SHP77 (cell line): ENCODE data around the gene ARL8A.
"Not testable (repeated sequence)": the region's sequence is repeated elsewhere in the genome, so short reads cannot be mapped to it uniquely, and the experiment has no call there.

Experiments
- DNase-seq, 2 experiments: peaks; one replicate each; lab custom pipeline; 2025; lab: John Stamatoyannopoulos, UW

Gene ARL8A

DNA sequence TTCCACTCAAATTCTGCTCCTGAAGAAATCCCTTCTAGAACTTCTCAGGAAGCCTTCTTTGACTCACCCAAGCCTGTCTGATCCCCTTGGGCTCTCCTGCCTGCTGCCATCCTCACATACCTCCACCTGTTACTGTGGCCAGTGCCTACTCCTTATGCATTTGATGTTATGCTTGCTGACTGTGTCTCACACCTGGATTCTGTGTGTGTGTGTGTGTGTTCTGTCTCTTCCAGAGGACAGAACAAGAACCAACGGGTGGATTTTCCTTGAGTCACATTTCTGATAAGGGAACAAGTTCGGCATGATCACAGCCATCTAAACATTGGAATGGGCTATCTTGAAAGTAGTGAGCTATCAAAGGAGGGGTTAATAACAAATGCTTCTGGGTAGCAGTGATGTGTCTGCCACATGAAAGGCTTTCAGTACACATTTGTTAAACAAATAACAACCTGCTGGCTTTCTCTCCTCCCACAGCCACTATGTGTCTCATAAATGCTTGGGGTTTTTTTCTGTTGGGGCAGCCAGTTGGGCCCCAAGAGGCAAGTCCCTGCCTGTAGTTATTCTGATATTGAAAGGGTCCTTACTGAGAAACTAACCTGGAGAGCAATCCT lies 30.7 kb downstream of the ARL8A start:
- DNase-seq, result no peak

DNA sequence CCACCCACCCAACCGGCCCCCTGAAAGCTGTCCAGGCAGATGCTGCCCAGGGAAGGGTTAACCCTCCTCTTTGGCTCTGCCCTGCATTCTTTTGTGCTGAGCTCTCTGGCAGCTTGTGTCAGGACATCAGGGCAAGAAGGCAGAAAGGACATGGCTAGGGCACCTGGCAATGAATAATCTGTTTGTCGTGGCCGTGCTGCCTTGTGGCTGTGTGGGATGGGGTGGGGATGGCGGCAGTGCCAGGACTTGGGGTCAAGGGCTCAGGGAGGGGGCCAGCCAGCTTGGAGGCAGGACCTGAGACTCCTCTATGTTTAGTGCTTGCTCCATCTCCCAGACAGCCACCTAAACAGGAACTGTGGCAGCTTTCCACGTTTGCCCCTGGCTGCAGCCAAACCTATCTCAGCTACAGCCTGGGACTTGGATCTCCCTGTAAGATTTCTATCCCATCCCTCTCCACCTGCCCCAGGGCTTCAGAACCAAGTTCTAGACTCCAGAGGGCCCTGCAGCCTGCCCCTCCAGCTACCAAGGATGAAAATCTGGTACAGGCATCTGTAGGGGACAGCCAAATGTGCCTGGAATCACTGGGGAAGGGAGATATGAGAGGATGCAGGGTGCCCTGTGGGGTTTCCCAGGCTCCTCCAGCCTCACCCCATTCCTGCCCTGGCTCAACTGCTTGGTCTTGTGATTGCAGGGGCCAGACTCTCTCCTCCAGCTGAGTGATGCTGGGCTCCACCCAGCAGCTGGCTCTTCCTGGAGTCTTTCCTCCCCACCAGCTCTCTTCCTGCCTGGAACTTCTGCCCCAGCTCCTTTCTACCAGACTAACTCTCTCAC lies 31.5 kb downstream of the ARL8A start:
- DNase-seq, result no peak

DNA sequence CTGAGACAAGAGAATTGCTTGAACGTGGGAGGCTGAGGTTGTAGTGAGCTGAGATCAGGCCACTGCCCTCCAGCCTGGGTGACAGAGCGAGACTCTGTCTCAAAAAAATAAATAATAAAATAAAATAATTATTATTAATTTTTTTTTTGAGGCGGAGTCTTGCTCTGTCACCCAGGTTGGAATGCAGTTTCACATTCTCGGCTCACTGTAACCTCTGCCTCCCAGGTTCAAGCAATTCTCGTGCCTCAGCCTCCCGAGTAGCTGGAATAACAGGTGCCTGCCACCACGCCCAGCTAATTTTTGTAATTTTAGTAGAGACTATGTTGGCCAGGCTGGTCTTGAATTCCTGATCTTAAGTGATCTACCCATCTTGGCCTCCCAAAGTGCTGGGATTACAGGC lies 32.9 kb downstream of the ARL8A start:
- not testable (repeated sequence) for DNase-seq

DNA sequence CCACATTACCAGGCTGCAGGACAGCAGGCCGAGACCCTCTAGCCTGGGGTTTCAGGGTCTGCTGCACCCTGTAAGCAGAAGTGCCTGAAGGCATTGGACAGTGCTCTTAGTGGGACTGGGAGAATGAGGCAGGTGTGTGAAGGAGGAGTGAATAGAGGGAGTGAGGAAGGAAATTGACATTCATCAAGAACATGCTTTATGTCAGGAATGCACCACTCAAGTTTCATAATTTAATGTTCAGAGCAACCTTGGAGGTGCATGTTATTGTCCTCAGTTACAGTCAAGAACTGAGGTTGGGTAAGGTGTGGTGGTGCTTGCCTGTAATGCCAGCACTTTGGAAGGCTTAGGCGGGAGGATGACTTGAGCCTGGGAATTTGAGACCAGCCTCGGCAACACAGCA lies 33.6 kb downstream of the ARL8A start:
- no peak for DNase-seq

DNA sequence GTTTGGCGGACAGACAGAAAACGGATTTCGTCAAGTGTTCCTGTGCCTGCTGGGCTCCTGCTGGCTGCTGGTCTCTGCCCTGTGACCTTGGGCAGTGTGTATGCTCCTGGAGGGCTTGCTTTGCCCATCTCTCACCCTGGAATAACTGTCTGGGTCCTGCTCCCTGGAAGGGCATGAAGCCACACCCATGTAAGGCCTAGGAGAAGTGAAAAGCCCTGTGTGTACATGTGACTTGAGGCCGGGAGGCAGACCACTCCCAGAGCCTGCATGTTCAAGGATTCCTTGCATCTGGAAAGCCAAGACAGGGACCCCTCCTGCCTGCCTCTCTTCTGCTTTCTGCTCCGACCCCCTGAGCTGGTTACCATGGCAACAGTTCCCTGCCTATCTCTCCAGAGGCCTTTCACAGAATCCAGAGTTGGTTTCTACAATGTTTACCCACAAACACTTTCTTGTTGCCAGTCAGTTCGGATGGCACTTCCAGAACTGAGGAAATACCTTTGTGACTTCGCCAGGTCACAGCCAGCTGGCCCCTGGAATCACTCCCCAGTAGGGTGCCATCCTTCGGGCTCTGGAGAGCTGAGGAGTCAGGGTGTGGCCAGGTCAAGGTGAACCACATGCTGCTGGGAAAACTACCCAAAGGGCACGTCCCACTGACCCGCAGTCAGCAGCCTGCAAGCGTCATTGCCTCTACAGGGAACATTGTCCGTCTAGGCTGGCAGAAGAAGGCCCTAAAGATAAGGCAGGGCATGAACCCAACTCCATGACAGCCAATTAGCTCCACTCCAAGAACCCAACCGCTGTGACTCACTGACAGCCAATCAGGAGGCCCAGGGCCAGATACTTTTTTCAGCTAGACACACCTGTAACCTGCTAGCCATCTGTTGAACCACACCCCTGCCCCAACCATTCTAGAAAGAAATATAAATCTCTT lies 36.5 kb downstream of the ARL8A start:
- no peak for DNase-seq

DNA sequence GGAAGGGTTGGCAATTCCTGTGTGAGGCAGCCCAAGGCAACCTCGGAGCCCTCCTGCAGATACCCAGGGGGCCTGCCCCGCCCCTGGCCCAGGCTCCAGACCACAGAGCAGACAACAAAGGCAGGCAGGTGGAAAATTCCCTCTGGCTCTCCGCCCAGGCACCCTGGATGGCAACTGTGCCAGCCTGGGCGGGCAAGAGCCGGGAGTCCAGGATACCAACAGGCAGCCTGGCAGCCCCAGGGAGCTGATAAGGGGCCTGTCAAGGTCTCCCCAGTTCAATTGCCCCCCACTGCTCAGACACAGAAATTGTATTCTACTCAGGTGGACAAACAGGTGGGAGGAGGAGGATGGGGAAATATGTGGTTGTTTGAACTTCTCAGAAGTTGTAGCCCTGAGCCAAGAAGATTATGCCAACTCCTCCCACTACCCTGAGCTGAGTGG lies 37.2 kb downstream of the ARL8A start:
- DNase-seq, result peak; percentile 42 to 81

DNA sequence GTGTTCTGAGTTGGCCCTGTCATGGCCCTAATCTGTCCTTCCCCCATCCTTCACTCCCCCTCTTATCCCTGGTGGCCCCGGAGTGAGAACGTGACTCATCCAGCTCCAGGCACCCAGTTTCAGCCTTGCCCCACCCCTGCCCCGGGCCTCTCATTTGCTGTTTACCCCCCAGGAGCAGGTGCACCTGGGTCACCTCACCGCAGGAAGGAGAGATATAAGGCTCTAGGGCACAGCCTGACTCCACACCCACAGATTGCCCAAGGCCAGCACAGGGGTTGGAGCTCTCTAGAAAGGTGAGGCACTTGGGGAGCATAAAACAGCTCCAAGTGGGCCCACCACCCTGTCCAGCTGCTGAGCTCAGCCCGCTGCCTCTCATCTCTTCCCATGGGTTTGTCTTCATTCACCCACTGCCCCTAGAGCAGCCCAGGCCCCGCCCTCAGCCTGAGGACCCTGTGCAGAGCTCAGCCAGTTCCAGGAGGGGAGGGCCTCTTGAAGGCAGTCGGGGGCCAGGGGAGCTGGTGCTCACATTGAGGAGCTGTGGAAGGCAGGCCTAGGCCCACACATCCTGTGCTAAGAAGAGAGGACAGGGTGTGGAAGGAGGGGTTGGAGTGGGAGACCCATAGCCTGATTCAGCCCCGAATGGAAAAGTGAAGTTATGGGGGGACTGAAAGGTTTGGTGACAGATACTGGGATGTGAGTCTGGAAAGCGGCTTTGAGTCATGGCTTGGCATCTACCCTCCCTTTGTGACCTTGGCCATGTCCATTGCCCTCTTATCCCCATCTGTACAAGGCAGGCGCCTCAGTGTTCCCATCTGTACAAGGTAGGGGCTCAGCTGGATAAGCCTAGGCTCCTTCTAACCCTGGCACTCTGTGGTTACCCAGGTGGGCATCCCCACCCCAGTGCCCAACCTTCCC lies 37.9 kb downstream of the ARL8A start:
- DNase-seq, result no peak

DNA sequence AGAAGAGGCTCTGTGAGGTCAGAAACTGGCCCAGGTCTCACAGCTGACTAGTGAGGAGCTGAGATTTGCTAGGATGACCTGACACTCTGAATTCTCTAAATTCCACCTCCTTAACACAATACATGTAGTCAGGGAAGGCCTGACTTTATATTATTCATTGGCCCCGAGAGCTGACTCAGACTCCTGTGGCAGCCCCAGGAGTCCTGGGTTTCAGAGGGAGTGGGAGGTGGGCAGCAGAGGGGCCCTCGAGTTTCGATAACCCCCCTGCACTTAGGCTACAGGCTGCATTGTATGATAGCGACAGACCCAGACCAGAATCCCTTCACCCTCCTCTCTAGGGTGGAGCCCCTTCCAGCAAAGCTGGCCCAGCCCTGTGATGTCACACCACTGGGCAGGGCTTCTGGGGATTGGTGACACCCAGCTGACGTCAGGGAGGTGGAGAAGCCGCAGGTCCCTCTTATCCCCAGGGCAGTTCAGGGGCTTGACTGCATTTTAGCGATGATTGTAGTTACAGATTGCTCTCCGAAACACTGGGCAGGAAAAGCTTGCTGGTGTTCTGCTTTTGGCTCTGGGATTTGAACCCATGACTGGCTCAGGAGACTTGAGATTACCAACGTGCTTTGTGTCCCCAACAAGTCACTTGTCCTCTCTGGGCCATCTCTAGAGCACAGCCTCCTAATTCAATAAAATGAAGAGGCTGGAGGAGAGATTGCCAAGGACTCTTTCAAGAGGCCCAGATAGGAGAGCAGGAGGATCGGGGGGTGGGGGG lies 38.8 kb downstream of the ARL8A start:
- peak; percentile 53 to 78 for DNase-seq

DNA sequence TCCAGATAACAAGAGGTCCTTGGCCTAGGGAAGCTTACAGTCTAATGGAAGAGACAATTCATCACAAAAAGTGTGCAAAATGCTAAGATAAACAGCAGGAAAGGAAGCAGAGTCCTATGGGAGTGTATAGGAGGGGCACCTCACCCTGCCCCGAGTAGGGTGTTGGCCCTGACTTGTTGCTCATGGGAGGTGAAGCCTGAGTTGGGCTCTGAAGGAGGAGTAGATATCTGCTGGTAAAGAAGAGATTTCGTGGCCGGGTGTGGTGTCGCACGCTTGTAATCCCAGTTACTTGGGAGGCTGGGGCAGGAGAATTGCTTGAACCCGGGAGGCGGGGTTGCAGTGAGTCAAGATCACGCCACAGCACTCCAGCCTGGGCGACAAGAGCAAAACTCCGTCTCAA lies 40.5 kb downstream of the ARL8A start:
- DNase-seq, result no peak

DNA sequence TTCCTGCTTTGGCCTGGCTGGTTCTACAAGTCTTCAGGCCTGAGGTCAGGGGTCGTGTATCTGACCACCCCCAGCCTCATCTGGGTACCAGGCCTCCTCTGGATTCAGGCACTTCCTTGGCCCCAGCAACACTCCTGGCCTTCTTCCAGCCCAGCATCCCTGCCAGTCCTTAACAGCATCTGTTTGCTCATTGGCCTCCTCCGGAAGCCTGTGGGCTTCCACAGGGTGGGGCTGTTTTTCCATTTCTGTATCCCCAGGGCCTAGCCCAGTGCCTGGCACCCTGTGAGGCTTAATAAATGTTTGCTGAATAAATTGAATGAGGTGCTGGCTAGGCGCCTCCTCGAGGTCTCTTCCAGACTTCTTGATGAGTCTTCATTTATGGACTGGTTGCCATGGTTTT lies 43.4 kb downstream of the ARL8A start:
- DNase-seq, result no peak

DNA sequence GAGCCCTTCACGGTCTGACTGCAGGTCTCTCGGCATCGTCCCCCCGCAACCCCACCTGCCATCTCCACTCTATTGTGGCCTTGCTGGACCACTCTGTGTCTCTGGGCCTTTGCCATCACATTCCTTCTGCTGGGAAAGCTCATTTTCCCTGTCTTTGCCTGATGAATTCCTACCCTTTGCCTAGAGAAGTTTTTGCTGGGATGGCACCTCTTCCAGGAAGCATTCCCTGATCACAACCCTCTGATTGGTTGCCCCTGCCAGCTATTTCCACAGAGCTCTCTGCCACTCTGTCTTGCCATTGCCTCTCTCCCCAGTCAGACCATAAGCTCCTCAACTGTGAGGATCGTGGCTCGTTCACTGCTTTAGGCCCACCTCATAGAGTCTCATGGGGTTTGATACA lies 50.7 kb downstream of the ARL8A start:
- DNase-seq, result no peak

DNA sequence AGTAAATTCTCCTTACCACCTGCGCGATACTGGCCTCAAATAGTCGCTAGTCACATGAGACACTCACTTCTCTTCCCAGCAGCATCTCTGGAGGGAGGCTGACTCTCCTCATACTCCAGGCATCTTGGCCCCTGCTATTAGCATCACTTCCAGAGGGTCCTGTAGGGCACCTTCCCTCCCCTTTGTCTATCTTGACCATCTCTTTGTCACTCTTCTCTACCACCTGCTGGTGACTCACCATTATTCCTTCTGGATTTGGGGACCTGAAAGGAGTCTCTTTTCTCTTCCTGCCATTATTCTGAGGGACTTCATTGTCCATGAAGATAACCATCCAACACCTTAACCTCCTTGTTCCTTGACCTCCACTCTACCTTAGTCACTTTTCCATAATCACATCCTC lies 53.5 kb downstream of the ARL8A start:
- DNase-seq, result no peak

DNA sequence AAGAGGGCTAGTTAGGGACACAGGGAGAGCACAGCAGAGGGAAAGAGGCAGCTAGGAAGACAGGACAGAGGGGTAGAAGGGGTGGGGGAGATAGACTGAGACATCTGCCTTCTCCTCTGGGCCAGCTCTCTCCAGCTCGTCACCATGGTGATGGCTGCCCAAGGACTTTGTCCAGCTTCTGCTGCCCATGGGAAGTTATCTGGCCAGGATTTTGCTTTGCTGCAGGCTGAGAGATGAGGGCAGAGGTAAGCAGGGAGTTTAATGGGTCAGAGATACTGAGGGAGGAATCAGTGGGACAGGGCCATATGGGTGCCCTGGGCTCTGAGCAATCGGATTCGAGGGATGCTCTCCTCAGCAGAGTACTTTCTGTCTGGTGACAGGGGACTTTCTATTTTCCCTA lies 56.3 kb downstream of the ARL8A start:
- DNase-seq, result no peak

DNA sequence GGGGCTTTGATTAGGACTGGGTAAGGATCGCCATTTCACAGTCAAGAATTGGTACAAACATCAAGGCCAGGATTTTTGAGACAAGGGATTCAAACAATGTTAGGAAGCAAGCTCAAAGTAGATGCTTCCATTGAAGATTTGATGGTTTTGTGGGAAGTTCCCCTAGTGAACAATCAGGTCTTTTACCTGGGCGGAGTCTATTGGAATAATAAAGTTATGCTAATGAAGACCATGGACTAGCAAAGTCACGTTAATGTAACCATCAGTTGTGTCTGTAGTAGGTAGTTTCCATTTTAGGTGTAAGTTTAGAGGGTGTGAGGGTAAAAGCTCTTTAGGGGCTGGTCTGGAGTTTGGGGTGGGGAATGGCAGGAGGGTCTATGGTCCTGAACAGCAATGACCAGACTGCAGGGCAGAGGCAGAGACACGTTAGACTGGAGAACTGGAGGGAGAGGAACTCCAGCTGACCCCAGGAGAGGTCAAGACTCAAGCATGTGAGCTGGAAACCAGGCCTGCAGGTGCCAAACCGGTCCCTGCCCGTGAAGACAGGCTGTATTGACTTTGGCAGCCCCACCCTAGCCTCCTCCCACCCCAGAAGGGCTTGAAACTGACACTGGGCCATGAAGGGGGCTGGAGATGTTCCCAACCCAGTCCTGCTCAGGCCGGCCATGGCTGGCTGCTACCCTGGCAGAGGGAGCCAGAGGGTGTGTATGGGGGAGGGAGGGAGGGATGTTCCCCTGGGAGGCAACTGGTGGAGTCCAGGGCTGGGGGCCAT lies 57.8 kb downstream of the ARL8A start:
- peak in 1 of 2 experiments; percentile 25 for DNase-seq

DNA sequence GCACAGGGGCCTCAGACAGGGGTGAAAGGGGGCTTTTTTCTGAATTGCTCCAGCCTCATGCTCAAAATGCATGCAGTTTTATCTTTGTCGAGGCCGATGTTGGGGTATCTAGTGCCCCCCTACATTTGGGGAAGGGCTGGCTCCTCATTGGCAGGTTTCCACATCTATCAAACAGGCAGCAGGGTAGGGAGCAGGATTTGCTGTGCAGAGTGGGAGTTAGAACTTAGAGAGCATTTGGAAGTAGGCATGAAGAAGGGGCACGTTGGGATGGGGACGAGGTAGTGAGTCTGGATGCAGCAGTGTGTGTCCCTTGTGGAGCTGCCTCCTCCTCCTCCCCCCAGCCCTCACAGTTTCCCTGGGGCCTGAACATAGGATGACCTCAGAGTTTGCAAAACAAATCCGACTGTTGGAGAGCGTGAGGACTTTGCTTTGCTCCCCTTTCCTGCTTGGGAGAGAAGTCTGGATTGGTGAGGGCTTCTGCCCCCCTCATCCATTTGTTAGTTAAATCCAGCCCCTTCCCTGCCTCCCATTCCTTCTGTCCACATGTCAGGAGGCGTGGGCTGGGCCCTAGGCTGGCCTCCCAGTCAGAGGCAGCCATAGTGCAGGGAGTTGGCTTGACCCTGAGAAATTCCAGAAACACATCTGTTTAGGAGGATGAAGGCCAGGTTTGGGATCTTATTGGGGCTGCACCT lies 58.7 kb downstream of the ARL8A start:
- DNase-seq, result peak in 1 of 2 experiments; percentile 42

DNA sequence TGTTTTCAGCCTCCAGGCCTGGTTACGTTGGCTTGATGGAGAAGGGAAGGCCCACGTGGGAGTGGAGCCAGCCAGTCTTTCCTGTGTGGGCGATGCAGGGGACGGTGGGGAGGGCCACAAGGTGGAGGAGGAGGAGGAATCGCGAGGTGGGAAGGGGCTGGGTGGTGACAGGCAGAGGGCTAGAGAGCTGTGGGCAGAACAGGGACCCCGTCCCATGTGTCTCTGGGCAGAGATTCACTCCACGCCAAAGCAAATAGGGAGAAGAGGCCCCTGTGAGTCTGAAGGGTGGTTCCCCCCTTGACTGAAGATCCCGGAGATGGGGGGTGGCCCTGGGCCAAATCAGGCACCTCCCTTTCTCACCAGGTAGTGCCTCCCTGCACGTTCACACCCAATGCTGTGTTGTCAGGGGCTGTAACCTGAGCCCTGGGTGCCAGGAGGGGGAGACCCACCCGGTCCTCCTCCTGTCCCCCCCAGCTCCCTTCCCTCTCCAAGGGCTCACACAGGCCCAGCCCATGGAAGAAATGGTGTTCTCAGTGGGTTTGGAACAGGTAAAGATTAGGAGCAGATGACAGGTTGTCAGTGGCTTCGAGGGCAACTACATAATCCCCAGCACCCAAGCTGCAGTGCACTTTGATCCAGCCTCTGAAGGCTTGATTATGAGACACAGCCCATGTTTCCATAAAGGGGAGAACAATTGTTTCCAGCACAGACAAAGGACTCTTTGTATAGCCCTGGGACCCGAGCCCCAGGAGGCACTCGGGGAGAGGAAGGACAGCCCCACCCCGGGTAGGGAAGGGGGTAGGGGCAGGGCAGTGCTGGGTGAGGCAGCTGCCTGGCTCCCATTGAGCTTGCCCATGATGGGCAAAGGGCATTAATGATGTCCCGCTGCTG lies 59.5 kb downstream of the ARL8A start:
- no peak for DNase-seq
